Measurements from ENCODE around the gene BLOC1S5. TPM values are rescaled to one million over a fixed set of nuclear protein-coding genes. Genes with fewer than 3 reads are reported as not detected.

Gene BLOC1S5
- total and polyA plus RNA-seq, 2 of the 13 experiments (the other 11 are each of a cell fraction or from before 2014, with no cell fraction given): 10.5 to 41.5 TPM

DNA sequence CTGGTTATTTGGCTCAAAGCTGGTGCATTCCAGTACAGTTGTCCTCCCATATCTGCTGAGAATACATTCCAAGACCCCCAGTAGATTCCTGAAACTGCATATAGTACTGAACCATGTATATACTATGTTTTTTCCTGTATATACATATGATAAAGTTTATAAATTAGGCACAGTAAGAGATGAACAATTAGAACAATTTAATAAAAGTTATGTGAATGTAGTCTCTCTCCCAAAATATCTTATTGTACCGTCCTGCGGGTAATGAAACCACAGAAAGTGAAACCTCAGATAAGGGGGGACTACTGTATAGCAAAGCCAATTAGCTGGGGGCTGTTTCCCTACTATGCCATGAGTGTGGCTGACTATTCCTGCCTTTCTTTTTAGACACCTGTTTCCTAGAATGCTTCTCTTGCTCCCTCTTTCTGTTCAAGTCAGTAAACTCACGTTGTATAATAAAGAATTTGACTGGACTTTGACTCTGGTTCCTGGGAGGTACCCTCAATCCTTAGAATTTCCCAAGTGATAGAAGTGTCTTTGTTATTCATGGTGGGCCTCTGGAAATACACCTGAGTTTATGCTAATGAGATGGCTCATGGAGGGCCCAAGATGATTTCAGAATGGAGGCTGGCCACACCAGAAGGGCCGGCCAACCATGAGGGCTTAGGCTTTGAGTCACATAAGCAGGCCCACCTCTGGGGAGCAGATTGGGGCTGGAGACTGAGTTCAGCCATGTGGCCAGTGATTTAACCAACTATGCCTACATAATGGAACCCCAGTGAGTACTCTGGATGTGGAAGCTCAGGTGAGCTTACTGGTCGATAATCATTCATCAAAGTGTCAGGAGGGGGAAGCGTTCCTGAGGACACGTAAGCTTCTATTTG lies 689 bp upstream of the BLOC1S5 start (continued):
- TF ChIP-seq, protein P1, sequence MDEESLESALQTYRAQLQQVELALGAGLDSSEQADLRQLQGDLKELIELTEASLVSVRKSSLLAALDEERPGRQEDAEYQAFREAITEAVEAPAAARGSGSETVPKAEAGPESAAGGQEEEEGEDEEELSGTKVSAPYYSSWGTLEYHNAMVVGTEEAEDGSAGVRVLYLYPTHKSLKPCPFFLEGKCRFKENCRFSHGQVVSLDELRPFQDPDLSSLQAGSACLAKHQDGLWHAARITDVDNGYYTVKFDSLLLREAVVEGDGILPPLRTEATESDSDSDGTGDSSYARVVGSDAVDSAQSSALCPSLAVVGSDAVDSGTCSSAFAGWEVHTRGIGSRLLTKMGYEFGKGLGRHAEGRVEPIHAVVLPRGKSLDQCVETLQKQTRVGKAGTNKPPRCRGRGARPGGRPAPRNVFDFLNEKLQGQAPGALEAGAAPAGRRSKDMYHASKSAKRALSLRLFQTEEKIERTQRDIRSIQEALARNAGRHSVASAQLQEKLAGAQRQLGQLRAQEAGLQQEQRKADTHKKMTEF (CRISPR knock-in tag; IDR thresholded peaks at IDR 0.05): no peak
- 0 out of 2 replicates have a peak, but pooled peaks have one; percentile 29 for TF ChIP-seq ATF7-NPFF (CRISPR knock-in tag; IDR thresholded peaks at IDR 0.05; ENCODE audit: low read depth)
- TF ChIP-seq ATRX (CRISPR knock-in tag; IDR thresholded peaks at IDR 0.05; ENCODE audit: borderline replicate concordance): no peak
- TF ChIP-seq PAWR (CRISPR knock-in tag; IDR thresholded peaks at IDR 0.05; ENCODE audit: borderline replicate concordance): no peak
- TF ChIP-seq CBX2 (IDR thresholded peaks at IDR 0.05; ENCODE audit: low read depth, low read length): no peak
- TF ChIP-seq CBX2 (CRISPR knock-in tag; IDR thresholded peaks at IDR 0.05; ENCODE audit: low read depth): no peak
- peak; percentile 84 for TF ChIP-seq NFIC (IDR thresholded peaks at IDR 0.05; ENCODE audit: low read length)
- TF ChIP-seq, protein P2, sequence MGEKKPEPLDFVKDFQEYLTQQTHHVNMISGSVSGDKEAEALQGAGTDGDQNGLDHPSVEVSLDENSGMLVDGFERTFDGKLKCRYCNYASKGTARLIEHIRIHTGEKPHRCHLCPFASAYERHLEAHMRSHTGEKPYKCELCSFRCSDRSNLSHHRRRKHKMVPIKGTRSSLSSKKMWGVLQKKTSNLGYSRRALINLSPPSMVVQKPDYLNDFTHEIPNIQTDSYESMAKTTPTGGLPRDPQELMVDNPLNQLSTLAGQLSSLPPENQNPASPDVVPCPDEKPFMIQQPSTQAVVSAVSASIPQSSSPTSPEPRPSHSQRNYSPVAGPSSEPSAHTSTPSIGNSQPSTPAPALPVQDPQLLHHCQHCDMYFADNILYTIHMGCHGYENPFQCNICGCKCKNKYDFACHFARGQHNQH (CRISPR knock-in tag; IDR thresholded peaks at IDR 0.05): no peak
- TF ChIP-seq, protein P3, sequence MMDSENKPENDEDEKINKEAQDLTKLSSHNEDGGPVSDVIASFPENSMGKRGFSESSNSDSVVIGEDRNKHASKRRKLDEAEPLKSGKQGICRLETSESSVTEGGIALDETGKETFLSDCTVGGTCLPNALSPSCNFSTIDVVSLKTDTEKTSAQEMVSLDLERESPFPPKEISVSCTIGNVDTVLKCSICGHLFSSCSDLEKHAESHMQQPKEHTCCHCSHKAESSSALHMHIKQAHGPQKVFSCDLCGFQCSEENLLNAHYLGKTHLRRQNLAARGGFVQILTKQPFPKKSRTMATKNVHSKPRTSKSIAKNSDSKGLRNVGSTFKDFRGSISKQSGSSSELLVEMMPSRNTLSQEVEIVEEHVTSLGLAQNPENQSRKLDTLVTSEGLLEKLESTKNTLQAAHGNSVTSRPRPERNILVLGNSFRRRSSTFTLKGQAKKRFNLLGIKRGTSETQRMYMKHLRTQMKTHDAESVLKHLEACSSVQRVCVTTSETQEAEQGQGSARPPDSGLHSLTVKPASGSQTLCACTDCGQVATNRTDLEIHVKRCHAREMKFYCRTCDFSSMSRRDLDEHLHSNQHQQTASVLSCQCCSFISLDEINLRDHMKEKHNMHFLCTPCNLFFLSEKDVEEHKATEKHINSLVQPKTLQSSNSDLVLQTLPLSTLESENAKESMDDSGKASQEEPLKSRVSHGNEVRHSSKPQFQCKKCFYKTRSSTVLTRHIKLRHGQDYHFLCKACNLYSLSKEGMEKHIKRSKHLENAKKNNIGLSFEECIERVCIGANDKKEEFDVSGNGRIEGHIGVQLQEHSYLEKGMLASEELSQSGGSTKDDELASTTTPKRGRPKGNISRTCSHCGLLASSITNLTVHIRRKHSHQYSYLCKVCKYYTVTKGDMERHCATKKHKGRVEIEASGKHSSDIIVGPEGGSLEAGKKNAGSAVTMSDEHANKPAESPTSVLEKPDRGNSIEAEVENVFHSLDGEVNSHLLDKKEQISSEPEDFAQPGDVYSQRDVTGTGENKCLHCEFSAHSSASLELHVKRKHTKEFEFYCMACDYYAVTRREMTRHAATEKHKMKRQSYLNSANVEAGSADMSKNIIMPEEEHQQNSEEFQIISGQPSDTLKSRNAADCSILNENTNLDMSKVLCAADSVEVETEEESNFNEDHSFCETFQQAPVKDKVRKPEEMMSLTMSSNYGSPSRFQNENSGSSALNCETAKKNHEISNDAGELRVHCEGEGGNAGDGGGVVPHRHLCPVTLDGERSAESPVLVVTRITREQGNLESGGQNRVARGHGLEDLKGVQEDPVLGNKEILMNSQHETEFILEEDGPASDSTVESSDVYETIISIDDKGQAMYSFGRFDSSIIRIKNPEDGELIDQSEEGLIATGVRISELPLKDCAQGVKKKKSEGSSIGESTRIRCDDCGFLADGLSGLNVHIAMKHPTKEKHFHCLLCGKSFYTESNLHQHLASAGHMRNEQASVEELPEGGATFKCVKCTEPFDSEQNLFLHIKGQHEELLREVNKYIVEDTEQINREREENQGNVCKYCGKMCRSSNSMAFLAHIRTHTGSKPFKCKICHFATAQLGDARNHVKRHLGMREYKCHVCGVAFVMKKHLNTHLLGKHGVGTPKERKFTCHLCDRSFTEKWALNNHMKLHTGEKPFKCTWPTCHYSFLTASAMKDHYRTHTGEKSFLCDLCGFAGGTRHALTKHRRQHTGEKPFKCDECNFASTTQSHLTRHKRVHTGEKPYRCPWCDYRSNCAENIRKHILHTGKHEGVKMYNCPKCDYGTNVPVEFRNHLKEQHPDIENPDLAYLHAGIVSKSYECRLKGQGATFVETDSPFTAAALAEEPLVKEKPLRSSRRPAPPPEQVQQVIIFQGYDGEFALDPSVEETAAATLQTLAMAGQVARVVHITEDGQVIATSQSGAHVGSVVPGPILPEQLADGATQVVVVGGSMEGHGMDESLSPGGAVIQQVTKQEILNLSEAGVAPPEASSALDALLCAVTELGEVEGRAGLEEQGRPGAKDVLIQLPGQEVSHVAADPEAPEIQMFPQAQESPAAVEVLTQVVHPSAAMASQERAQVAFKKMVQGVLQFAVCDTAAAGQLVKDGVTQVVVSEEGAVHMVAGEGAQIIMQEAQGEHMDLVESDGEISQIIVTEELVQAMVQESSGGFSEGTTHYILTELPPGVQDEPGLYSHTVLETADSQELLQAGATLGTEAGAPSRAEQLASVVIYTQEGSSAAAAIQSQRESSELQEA (CRISPR knock-in tag; IDR thresholded peaks at IDR 0.05; ENCODE audit: not compliant biosample characterization): no peak
- peak; percentile 45; the same call in 1 of the 2 replicates for TF ChIP-seq MYC (CRISPR knock-in tag; IDR thresholded peaks at IDR 0.05; ENCODE audit: borderline replicate concordance)
- TF ChIP-seq BORCS8-MEF2B (CRISPR knock-in tag; IDR thresholded peaks at IDR 0.05): 0 out of 2 replicates have a peak, but pooled peaks have one; percentile 33
- TF ChIP-seq, protein P4, sequence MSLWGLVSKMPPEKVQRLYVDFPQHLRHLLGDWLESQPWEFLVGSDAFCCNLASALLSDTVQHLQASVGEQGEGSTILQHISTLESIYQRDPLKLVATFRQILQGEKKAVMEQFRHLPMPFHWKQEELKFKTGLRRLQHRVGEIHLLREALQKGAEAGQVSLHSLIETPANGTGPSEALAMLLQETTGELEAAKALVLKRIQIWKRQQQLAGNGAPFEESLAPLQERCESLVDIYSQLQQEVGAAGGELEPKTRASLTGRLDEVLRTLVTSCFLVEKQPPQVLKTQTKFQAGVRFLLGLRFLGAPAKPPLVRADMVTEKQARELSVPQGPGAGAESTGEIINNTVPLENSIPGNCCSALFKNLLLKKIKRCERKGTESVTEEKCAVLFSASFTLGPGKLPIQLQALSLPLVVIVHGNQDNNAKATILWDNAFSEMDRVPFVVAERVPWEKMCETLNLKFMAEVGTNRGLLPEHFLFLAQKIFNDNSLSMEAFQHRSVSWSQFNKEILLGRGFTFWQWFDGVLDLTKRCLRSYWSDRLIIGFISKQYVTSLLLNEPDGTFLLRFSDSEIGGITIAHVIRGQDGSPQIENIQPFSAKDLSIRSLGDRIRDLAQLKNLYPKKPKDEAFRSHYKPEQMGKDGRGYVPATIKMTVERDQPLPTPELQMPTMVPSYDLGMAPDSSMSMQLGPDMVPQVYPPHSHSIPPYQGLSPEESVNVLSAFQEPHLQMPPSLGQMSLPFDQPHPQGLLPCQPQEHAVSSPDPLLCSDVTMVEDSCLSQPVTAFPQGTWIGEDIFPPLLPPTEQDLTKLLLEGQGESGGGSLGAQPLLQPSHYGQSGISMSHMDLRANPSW (CRISPR knock-in tag; IDR thresholded peaks at IDR 0.05; ENCODE audit: borderline replicate concordance): no peak
- TF ChIP-seq NFYB (CRISPR knock-in tag; IDR thresholded peaks at IDR 0.05): no peak
- peak; percentile 42; the same call in 1 of the 2 replicates for TF ChIP-seq ZNF775 (CRISPR knock-in tag; IDR thresholded peaks at IDR 0.05; ENCODE audit: borderline replicate concordance)
